ENCODE results near the gene GRM7.

DNA sequence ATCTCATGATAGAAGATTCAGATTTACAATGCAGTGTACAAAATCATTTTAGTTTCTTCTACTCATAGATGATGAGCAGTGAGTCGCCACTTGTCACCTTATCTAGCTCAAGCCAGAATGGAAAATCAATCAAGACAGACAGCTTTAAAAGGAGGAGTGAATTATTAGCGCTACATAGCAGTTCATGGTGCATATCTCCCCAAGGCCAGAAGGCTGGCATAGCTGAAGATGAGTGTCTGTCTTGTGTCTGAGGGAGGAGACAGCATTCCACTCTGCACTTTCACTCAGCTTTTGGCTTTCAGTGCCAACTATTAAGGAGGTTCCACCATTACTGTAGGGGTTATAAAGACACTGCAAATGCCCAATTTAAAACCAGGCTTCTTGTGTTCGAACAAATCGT, 836.6 kb downstream of the GRM7 start:
- TF ChIP-seq, protein P1, sequence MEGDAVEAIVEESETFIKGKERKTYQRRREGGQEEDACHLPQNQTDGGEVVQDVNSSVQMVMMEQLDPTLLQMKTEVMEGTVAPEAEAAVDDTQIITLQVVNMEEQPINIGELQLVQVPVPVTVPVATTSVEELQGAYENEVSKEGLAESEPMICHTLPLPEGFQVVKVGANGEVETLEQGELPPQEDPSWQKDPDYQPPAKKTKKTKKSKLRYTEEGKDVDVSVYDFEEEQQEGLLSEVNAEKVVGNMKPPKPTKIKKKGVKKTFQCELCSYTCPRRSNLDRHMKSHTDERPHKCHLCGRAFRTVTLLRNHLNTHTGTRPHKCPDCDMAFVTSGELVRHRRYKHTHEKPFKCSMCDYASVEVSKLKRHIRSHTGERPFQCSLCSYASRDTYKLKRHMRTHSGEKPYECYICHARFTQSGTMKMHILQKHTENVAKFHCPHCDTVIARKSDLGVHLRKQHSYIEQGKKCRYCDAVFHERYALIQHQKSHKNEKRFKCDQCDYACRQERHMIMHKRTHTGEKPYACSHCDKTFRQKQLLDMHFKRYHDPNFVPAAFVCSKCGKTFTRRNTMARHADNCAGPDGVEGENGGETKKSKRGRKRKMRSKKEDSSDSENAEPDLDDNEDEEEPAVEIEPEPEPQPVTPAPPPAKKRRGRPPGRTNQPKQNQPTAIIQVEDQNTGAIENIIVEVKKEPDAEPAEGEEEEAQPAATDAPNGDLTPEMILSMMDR (IDR thresholded peaks at IDR 0.05): no peak
- no peak for TF ChIP-seq POLR2A (IDR thresholded peaks at IDR 0.05)

Measured in adrenal gland (tissue), 5 donors.